GM21447 (cell line): ENCODE data around the gene ACY1.
"Not testable (repeated sequence)": the region's sequence is repeated elsewhere in the genome, so short reads cannot be mapped to it uniquely, and the experiment has no call there.

ENCODE experiments used
- ATAC-seq: cut with Tn5 transposase; IDR thresholded peaks from one replicate; pipeline ENCODE4 v1.9.1; 2021; ENCODE audit not compliant: unreplicated experiment

ACY1 gene

GRCh38 chr3:52023860-52024764, 40.8 kb downstream of the ACY1 start:
- ATAC-seq, result peak; percentile 73

GRCh38 chr3:52024765-52025452, 41.6 kb downstream of the ACY1 start:
- no peak for ATAC-seq

- no peak for ATAC-seq
Measured at GRCh38 chr3:52025453-52025852, 42.1 kb downstream of the ACY1 start.

- ATAC-seq, result no peak
Measured at GRCh38 chr3:52026041-52026440, 42.7 kb downstream of the ACY1 start.

GRCh38 chr3:52028572-52028971, 45.2 kb downstream of the ACY1 start:
- ATAC-seq, result no peak

- no peak for ATAC-seq
Measured at GRCh38 chr3:52029053-52029452, 45.7 kb downstream of the ACY1 start.

- ATAC-seq, result no peak
Measured at GRCh38 chr3:52029535-52029934, 46.2 kb downstream of the ACY1 start.

GRCh38 chr3:52030714-52031310, 47.5 kb downstream of the ACY1 start:
- no peak for ATAC-seq

- ATAC-seq, result no peak
Measured at GRCh38 chr3:52031896-52032295, 48.6 kb downstream of the ACY1 start.

- no peak for ATAC-seq
Measured at GRCh38 chr3:52032702-52033408, 49.5 kb downstream of the ACY1 start.

GRCh38 chr3:52033748-52034147, 50.4 kb downstream of the ACY1 start:
- not testable (repeated sequence) for ATAC-seq

GRCh38 chr3:52034212-52034611, 50.9 kb downstream of the ACY1 start:
- ATAC-seq, result no peak

- ATAC-seq, result no peak
Measured at GRCh38 chr3:52034651-52035050, 51.3 kb downstream of the ACY1 start.

GRCh38 chr3:52036222-52036694, 52.9 kb downstream of the ACY1 start:
- peak; percentile 81 for ATAC-seq

GRCh38 chr3:52036829-52037228, 53.5 kb downstream of the ACY1 start:
- no peak for ATAC-seq

- no peak for ATAC-seq
Measured at GRCh38 chr3:52037291-52037690, 54.0 kb downstream of the ACY1 start.

- ATAC-seq, result no peak
Measured at GRCh38 chr3:52038227-52038626, 54.9 kb downstream of the ACY1 start.
